ENCODE data around the gene TMEM33.

The TMEM33 gene

DNA sequence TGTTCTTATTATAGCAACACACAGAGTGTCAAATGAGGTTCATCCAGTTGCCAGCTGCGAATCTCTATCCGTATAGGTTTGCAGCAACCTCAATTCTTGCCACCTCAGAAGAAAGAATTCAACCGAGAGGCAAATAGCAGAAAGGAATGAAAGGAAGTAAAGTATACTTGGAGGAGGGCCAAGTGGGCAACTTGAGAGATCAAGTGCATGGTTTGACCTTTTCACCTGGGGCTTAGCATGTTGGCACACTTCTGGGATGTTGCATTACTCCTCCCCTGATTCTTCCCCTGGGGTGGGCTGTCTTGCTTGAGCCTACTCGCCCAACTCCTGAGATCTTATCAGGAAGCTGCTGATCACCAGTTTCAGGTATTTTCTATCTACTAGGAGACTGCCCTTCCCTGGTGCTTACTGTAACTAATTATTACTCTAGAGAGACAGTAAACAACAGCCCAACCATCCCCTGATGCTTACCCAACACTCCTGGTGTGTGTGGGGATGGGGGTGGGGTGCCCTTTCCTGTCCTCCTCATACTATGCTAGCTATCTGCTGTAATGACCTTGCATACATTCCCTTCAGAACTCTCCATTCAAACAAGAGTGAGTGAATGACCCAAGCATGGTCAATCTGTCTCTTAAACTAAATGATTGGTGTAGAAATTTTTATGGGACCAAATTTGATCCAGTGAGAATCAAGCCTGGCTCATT is 7.3 kb upstream of the TMEM33 start:
- no peak for DNase-seq (ENCODE audit: low read depth, low spot score)
- Histone ChIP-seq H3K27me3 (ENCODE audit: insufficient read depth, insufficient read length) (no peaks in the 10 kb centered on the region), H3K4me3 (ENCODE audit: insufficient read length, low read depth) (no peak overlapping the region), H3K4me1 (ENCODE audit: insufficient read depth, insufficient read length) (no peaks in the 10 kb centered on the region), H3K9me3 (ENCODE audit: insufficient read depth, low read length) (peaks cover under 1% of the 10 kb centered on the region; the same call in 1 of the 2 replicates), H3K9ac (ENCODE audit: insufficient read length, low read depth) (no peak overlapping the region), H3K36me3 (ENCODE audit: insufficient read depth, insufficient read length, low read length) (no peaks in the 10 kb centered on the region)
- TF ChIP-seq YY1 (IDR thresholded peaks at IDR 0.05; ENCODE audit: insufficient read depth, insufficient read length) (no peak), SUZ12 (IDR thresholded peaks at IDR 0.05; ENCODE audit: extremely low read depth, insufficient read depth, insufficient read length) (no peak), ZNF274 (IDR thresholded peaks at IDR 0.05; ENCODE audit: low read depth, low read length) (no peak)

DNA sequence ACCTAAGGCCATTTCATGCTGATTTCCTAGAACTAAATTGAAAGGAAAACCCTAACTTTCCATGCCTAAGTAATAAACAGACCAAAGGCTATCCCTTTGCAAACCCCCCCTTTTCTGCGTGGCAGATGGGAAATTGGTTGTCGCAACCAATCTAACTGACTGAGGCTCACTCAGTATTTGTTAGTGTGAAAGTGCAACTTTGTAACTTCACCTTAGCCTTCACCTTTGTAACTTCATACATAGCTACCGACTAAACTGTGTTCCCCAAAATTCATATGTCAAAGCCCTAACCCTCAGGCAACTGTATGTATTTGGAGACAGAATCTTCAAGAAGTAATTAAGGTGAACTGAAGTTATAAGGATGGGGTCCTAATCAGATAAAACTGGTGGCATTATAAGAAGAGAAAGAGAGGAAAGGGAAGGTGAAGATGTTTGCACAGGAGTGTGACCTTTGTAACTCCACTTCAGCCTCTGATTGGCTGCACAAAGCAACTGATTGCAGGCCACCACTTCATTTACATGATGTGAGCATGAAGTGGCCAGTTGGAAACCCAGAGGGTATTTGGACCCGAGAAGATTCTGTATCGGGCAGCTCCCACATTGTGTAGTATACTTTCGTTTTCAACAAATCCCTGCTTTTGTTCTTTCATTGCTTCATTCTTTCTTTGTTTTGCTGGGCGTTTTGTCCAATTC is 4.9 kb upstream of the TMEM33 start:
- no peaks in the 10 kb centered on the region for H3K36me3 ChIP-seq (ENCODE audit: insufficient read depth, insufficient read length, low read length)
- no peak for TF ChIP-seq SUZ12 (IDR thresholded peaks at IDR 0.05; ENCODE audit: extremely low read depth, insufficient read depth, insufficient read length)
- H3K27me3 ChIP-seq (ENCODE audit: insufficient read depth, insufficient read length), result no peaks in the 10 kb centered on the region
- H3K9me3 ChIP-seq (ENCODE audit: insufficient read depth, low read length), result no peaks in the 10 kb centered on the region
- H3K4me1 ChIP-seq (ENCODE audit: insufficient read depth, insufficient read length), result no peaks in the 10 kb centered on the region
- DNase-seq (ENCODE audit: low read depth, low spot score), result no peak
- H3K4me3 ChIP-seq (ENCODE audit: insufficient read length, low read depth), result no peak overlapping the region
- no peak overlapping the region for H3K9ac ChIP-seq (ENCODE audit: insufficient read length, low read depth)

DNA sequence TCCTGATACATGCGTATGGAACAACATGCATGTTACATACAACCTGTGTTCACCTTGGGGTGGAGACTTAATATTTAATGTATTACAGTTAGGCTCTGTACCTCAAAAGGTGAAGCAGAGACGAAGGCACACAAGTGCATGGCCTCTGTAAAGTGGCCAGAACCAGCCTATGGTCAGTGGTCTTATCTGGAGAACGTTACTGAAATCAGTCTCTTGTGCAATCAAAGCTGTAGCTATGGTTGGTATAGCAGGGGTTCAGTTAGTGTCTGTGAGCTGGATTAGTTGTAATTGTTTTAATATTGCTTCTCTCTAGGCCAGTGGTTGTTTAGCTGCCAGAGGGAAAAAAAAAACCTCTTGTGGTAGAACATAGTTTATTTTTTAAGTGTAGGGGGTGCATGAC is 2.2 kb upstream of the TMEM33 start:
- no peak for DNase-seq (ENCODE audit: low read depth, low spot score)
- H3K4me3 ChIP-seq (ENCODE audit: insufficient read length, low read depth), result no peak overlapping the region
- H3K9ac ChIP-seq (ENCODE audit: insufficient read length, low read depth), result no peak overlapping the region
- peaks cover 10% of the 10 kb centered on the region for H3K36me3 ChIP-seq (ENCODE audit: insufficient read depth, insufficient read length, low read length)
- no peaks in the 10 kb centered on the region for H3K4me1 ChIP-seq (ENCODE audit: insufficient read depth, insufficient read length)
- H3K9me3 ChIP-seq (ENCODE audit: insufficient read depth, low read length), result no peaks in the 10 kb centered on the region
- TF ChIP-seq SUZ12 (IDR thresholded peaks at IDR 0.05; ENCODE audit: extremely low read depth, insufficient read depth, insufficient read length), result no peak
- no peak for TF ChIP-seq YY1 (IDR thresholded peaks at IDR 0.05; ENCODE audit: insufficient read depth, insufficient read length)
- no peak for TF ChIP-seq ZNF274 (IDR thresholded peaks at IDR 0.05; ENCODE audit: low read depth, low read length)
- H3K27me3 ChIP-seq (ENCODE audit: insufficient read depth, insufficient read length), result no peaks in the 10 kb centered on the region

GRCh38 chr4:41933997-41934503 is 1.2 kb upstream of the TMEM33 start:
- Histone ChIP-seq H3K9me3 (ENCODE audit: insufficient read depth, low read length) (no peaks in the 10 kb centered on the region), H3K4me1 (ENCODE audit: insufficient read depth, insufficient read length) (no peaks in the 10 kb centered on the region), H3K4me3 (ENCODE audit: insufficient read length, low read depth) (no peak overlapping the region), H3K27me3 (ENCODE audit: insufficient read depth, insufficient read length) (no peaks in the 10 kb centered on the region), H3K9ac (ENCODE audit: insufficient read length, low read depth) (no peak overlapping the region), H3K36me3 (ENCODE audit: insufficient read depth, insufficient read length, low read length) (peaks cover 18% of the 10 kb centered on the region)
- no peak for DNase-seq (ENCODE audit: low read depth, low spot score)
- TF ChIP-seq SUZ12 (IDR thresholded peaks at IDR 0.05; ENCODE audit: extremely low read depth, insufficient read depth, insufficient read length) (no peak), YY1 (IDR thresholded peaks at IDR 0.05; ENCODE audit: insufficient read depth, insufficient read length) (no peak), ZNF274 (IDR thresholded peaks at IDR 0.05; ENCODE audit: low read depth, low read length) (no peak)

- TF ChIP-seq SUZ12 (IDR thresholded peaks at IDR 0.05; ENCODE audit: extremely low read depth, insufficient read depth, insufficient read length) (no peak), YY1 (IDR thresholded peaks at IDR 0.05; ENCODE audit: insufficient read depth, insufficient read length) (no peak), ZNF274 (IDR thresholded peaks at IDR 0.05; ENCODE audit: low read depth, low read length) (no peak)
- peaks cover 22% of the 10 kb centered on the region for H3K36me3 ChIP-seq (ENCODE audit: insufficient read depth, insufficient read length, low read length)
- no peak for DNase-seq (ENCODE audit: low read depth, low spot score)
- peak overlapping the region; percentile 92 for H3K4me3 ChIP-seq (ENCODE audit: insufficient read length, low read depth)
- no peaks in the 10 kb centered on the region for H3K9me3 ChIP-seq (ENCODE audit: insufficient read depth, low read length)
- H3K4me1 ChIP-seq (ENCODE audit: insufficient read depth, insufficient read length), result no peaks in the 10 kb centered on the region
- no peaks in the 10 kb centered on the region for H3K27me3 ChIP-seq (ENCODE audit: insufficient read depth, insufficient read length)
- H3K9ac ChIP-seq (ENCODE audit: insufficient read length, low read depth), result no peak overlapping the region
These were observed 722 bp upstream of the TMEM33 start for GRCh38 chr4:41934514-41934900.

- H3K27me3 ChIP-seq (ENCODE audit: insufficient read depth, insufficient read length), result no peaks in the 10 kb centered on the region
- H3K9ac ChIP-seq (ENCODE audit: insufficient read length, low read depth), result peak overlapping the region; percentile 95
- DNase-seq (ENCODE audit: low read depth, low spot score), result no peak
- no peaks in the 10 kb centered on the region for H3K4me1 ChIP-seq (ENCODE audit: insufficient read depth, insufficient read length)
- no peaks in the 10 kb centered on the region for H3K9me3 ChIP-seq (ENCODE audit: insufficient read depth, low read length)
- peak overlapping the region; percentile 92 for H3K4me3 ChIP-seq (ENCODE audit: insufficient read length, low read depth)
- H3K36me3 ChIP-seq (ENCODE audit: insufficient read depth, insufficient read length, low read length), result peaks cover 31% of the 10 kb centered on the region
- TF ChIP-seq ZNF274 (IDR thresholded peaks at IDR 0.05; ENCODE audit: low read depth, low read length), result no peak
- TF ChIP-seq SUZ12 (IDR thresholded peaks at IDR 0.05; ENCODE audit: extremely low read depth, insufficient read depth, insufficient read length), result no peak
- no peak for TF ChIP-seq YY1 (IDR thresholded peaks at IDR 0.05; ENCODE audit: insufficient read depth, insufficient read length)
These were observed 408 bp downstream of the TMEM33 start for GRCh38 chr4:41935652-41936021.

DNA sequence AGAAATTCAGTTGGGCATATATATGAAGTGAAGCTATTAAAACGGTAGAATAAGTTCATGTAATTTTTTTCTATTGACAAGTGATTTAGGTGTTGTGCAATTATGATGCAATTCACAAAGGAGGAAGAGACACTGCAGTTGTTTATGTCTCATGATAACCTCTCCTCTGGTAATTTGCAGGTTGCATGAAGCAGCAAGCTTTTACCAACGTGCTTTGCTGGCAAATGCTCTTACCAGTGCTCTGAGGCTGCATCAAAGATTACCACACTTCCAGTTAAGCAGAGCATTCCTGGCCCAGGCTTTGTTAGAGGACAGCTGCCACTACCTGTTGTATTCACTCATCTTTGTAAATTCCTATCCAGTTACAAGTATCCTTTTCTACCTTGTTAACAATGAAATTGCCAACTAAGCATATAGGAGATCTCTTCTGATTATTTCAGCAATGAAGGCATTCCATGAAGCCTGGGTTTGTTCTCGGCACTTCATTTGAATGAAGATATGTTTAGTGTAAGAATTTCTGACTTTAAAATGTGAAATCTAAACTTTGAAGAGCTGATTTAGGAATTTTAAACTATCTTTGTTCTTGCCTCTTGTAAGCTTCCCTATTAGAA is 3.9 kb downstream of the TMEM33 start:
- DNase-seq (ENCODE audit: low read depth, low spot score), result no peak
- H3K4me1 ChIP-seq (ENCODE audit: insufficient read depth, insufficient read length), result no peaks in the 10 kb centered on the region
- no peaks in the 10 kb centered on the region for H3K9me3 ChIP-seq (ENCODE audit: insufficient read depth, low read length)
- no peaks in the 10 kb centered on the region for H3K27me3 ChIP-seq (ENCODE audit: insufficient read depth, insufficient read length)
- peaks cover 46% of the 10 kb centered on the region for H3K36me3 ChIP-seq (ENCODE audit: insufficient read depth, insufficient read length, low read length)
- H3K4me3 ChIP-seq (ENCODE audit: insufficient read length, low read depth), result no peak overlapping the region
- H3K9ac ChIP-seq (ENCODE audit: insufficient read length, low read depth), result no peak overlapping the region
- TF ChIP-seq SUZ12 (IDR thresholded peaks at IDR 0.05; ENCODE audit: extremely low read depth, insufficient read depth, insufficient read length) (no peak), YY1 (IDR thresholded peaks at IDR 0.05; ENCODE audit: insufficient read depth, insufficient read length) (no peak), ZNF274 (IDR thresholded peaks at IDR 0.05; ENCODE audit: low read depth, low read length) (no peak)

Data from NT2/D1 (cell line).